Breast epithelium (tissue), 4 donors: ENCODE results near the gene NR1I3. TPM values are rescaled to one million over a fixed set of nuclear protein-coding genes. Genes with fewer than 3 reads are reported as not detected.
"Not testable (repeated sequence)": the region's sequence is repeated elsewhere in the genome, so short reads cannot be mapped to it uniquely, and the experiment has no call there.

Experiments used
- DNase-seq, 2 donors: peaks; one replicate each; pipeline ENCODE4 v3.0.0-alpha.2; 2019; ENCODE audit warnings: low spot score in 2 of 2
- H3K27ac ChIP-seq, 2 donors: fragments of 200-600 bp; sonication (generic) in 1 of 2; one replicate each; pipeline ENCODE4 v1.5.1; 2016 to 2019; ENCODE audit warnings: mild to moderate bottlenecking in 1 of 2
- H3K27me3 ChIP-seq, 2 donors: fragments of 200-600 bp; sonication (generic) in 1 of 2; one replicate each; pipeline versions ENCODE4 v1.5.1 to v1.6.0; 2017 to 2019; ENCODE audit warnings: control low read depth in 1 of 2, mild to moderate bottlenecking in 1 of 2
- H3K36me3 ChIP-seq: fragments of 200-600 bp; one replicate; pipeline ENCODE4 v1.5.1; 2019
- H3K4me1 ChIP-seq, 2 donors: fragments of 200-600 bp; sonication (generic); one replicate each; pipeline ENCODE4 v1.5.1; 2016 to 2019; ENCODE audit warnings: control low read depth in 1 of 2
- H3K4me3 ChIP-seq, 3 donors: fragments of 200-600 bp; sonication (generic); 1 replicate in 2 of 3; 2 replicates in 1 of 3; pipeline ENCODE4 v1.5.1; 2016 to 2019; ENCODE audit warnings: mild to moderate bottlenecking in 3 of 3, moderate library complexity in 2 of 3
- H3K9me3 ChIP-seq, 2 donors: fragments of 200-600 bp; sonication (generic) in 1 of 2; one replicate each; pipeline ENCODE4 v1.5.1; 2016 to 2019; ENCODE audit warnings: control low read depth in 1 of 2
- CTCF ChIP-seq, 3 donors: fragments of 450-650 bp; IDR thresholded peaks; one replicate each; pipeline ENCODE4 v1.5.1; 2016 to 2017; ENCODE audit warnings: antibody characterized with exemption in 3 of 3, mild to moderate bottlenecking in 3 of 3, moderate library complexity in 3 of 3
- POLR2A ChIP-seq: fragments of 450-650 bp; IDR thresholded peaks from one replicate; pipeline ENCODE4 v1.6.1; 2016; ENCODE audit warnings: antibody characterized with exemption, mild to moderate bottlenecking, moderate library complexity
- POLR2AphosphoS5 ChIP-seq, 3 donors: sonication (generic); formaldehyde crosslinking; IDR thresholded peaks; one replicate each; pipeline ENCODE4 v1.6.1; 2017; ENCODE audit warnings: antibody characterized with exemption in 3 of 3
- intact Hi-C: fragments of 100-400 bp; cut with DNase I; formaldehyde crosslinking; loops from one replicate; pipeline ENCODE4 v1.15.1; 2023; ENCODE audit warnings: low total_unique reads
- total RNA-seq, 3 donors: library from RNA; depleted of rRNA; stranded (reverse); fragments of >200 nt; gene quantifications; one replicate each; pipeline ENCODE4 v1.1.0, GENCODE V29; 2016

The NR1I3 gene
- total RNA-seq, 3 donors from 2014 or later: not detected

GRCh38 chr1:161250829-161251228 is 12.8 kb upstream of the NR1I3 start:
- no peak overlapping the region for H3K27ac ChIP-seq
- no peak for TF ChIP-seq CTCF (IDR thresholded peaks at IDR 0.05)
- no peak for TF ChIP-seq POLR2AphosphoS5 (IDR thresholded peaks at IDR 0.05)
- TF ChIP-seq POLR2A: no peak
- H3K36me3 ChIP-seq: no peaks in the 10 kb centered on the region
- no peaks in the 10 kb centered on the region for H3K9me3 ChIP-seq
- DNase-seq: no peak
- intact Hi-C loops: no loop called here
- no peak overlapping the region for H3K4me3 ChIP-seq
- H3K27me3 ChIP-seq: no peaks in the 10 kb centered on the region
- H3K4me1 ChIP-seq: no peaks in the 10 kb centered on the region

GRCh38 chr1:161250100-161250499 is 12.1 kb upstream of the NR1I3 start:
- H3K4me1 ChIP-seq, H3K27me3 ChIP-seq, intact Hi-C loops, H3K4me3 ChIP-seq, H3K27ac ChIP-seq, DNase-seq, H3K9me3 ChIP-seq, H3K36me3 ChIP-seq: not testable (repeated sequence)

GRCh38 chr1:161244888-161245287 is 6.9 kb upstream of the NR1I3 start:
- Histone ChIP-seq H3K27ac (peak overlapping the region in 1 of 2 donors; percentile 68), H3K4me3 (no peak overlapping the region), H3K36me3 (no peaks in the 10 kb centered on the region), H3K27me3 (no peaks in the 10 kb centered on the region), H3K4me1 (no peaks in the 10 kb centered on the region), H3K9me3 (no peaks in the 10 kb centered on the region)
- peak in 1 of 2 donors; percentile 60 for DNase-seq
- intact Hi-C loops: no loop called here
- TF ChIP-seq CTCF (IDR thresholded peaks at IDR 0.05): no peak
- TF ChIP-seq POLR2AphosphoS5 (IDR thresholded peaks at IDR 0.05): no peak
- no peak for TF ChIP-seq POLR2A

- DNase-seq: no peak
- intact Hi-C loops: no loop called here
- Histone ChIP-seq H3K27ac (no peak overlapping the region), H3K4me3 (no peak overlapping the region), H3K36me3 (no peaks in the 10 kb centered on the region), H3K27me3 (no peaks in the 10 kb centered on the region), H3K9me3 (no peaks in the 10 kb centered on the region), H3K4me1 (no peaks in the 10 kb centered on the region)
- TF ChIP-seq POLR2AphosphoS5 (IDR thresholded peaks at IDR 0.05): no peak
- no peak for TF ChIP-seq CTCF (IDR thresholded peaks at IDR 0.05)
- TF ChIP-seq POLR2A: no peak
These were observed 4.3 kb upstream of the NR1I3 start for GRCh38 chr1:161242313-161242712.

- Histone ChIP-seq H3K27me3 (no peaks in the 10 kb centered on the region), H3K27ac (no peak overlapping the region), H3K9me3 (no peaks in the 10 kb centered on the region), H3K4me3 (no peak overlapping the region), H3K36me3 (no peaks in the 10 kb centered on the region), H3K4me1 (no peaks in the 10 kb centered on the region)
- TF ChIP-seq CTCF (IDR thresholded peaks at IDR 0.05) (no peak), POLR2A (no peak), POLR2AphosphoS5 (IDR thresholded peaks at IDR 0.05) (no peak)
- intact Hi-C loops: no loop called here
- no peak for DNase-seq
These were observed 3.7 kb upstream of the NR1I3 start for GRCh38 chr1:161241682-161242081.
